HG03354 (cell line): ENCODE data around the gene FCMR.
"Not testable (repeated sequence)": the region's sequence is repeated elsewhere in the genome, so short reads cannot be mapped to it uniquely, and the experiment has no call there.

ENCODE experiments used
- ATAC-seq: cut with Tn5 transposase; IDR thresholded peaks from one replicate; pipeline ENCODE4 v1.9.1; 2021; ENCODE audit warnings: mild to moderate bottlenecking; ENCODE audit not compliant: unreplicated experiment, poor library complexity, severe bottlenecking

Gene FCMR

GRCh38 chr1:206925106-206925736 lies 3.5 kb upstream of the FCMR start:
- peak; percentile 69 for ATAC-seq

GRCh38 chr1:206924592-206925105 lies 2.9 kb upstream of the FCMR start:
- ATAC-seq, result peak; percentile 29

GRCh38 chr1:206923961-206924557 lies 2.3 kb upstream of the FCMR start:
- not testable (repeated sequence) for ATAC-seq

DNA sequence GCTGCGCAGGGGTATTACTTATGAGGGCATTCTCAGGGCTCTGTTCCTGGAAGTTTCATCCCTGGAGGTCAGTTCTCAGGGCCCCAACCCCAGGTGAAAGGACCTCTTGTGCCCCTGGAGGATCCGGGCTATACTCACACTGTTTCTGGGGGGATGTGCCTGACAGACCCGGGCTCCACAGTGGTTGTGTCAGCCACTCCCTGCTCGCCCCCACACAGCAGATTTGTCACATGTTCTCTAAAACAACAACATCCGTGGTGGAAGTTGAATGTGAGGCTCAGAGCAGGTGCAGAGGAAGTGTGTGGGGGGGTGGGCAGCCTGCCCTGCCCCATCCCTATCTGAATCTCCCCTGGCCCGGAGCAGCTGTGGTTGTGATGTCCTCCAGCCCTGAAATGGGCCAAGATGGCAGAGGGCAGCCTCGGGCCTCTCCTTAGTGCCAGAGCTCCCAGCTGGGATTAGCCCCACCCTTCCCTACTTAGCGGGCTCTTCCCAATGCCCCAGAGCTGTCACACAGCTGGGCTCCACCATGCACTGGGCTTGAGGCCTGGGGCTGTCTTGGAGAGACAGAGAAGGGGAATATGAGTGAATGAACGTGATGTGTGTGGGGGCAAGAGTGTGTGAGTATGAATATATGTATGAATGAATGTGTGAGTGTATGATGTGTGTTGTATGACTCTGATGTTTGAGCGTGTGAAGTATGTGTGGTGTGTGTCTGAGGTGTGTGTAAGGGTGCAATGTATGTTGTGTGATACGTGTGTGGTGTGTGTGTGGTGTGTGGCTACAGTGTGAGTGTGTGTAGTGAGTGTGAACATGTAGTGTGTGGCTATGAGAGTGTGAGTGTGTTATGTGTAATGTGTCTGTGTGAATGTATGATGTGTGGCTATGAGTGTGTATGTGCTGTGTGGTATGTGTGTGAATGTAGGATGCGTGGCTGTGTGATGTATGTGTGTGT lies 1.5 kb upstream of the FCMR start:
- peak; percentile 63 for ATAC-seq

DNA sequence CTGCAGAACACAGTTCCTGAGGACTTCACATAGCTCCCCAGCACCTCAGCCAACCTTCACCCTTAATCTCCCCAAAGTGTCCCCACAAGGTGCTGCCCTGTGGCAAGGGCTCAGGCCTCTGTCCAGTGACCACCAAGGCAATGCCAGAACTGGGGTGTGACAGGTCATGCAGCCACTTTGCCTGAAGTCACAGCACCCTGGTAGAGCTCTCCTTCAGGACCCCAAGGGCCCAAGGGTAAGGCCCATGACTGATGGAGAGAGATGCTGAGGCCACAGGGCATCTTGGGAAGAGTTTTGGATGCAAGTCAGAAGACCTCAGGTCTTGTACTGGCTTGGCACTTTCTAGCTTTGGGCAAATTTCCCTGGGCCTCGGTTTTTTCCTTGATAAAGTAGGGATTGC lies 783 bp upstream of the FCMR start:
- ATAC-seq, result no peak

GRCh38 chr1:206918076-206918475 lies 3.7 kb downstream of the FCMR start:
- ATAC-seq, result no peak

GRCh38 chr1:206916000-206916709 lies 5.6 kb downstream of the FCMR start:
- ATAC-seq, result no peak

GRCh38 chr1:206915030-206915735 lies 6.6 kb downstream of the FCMR start:
- ATAC-seq, result no peak

DNA sequence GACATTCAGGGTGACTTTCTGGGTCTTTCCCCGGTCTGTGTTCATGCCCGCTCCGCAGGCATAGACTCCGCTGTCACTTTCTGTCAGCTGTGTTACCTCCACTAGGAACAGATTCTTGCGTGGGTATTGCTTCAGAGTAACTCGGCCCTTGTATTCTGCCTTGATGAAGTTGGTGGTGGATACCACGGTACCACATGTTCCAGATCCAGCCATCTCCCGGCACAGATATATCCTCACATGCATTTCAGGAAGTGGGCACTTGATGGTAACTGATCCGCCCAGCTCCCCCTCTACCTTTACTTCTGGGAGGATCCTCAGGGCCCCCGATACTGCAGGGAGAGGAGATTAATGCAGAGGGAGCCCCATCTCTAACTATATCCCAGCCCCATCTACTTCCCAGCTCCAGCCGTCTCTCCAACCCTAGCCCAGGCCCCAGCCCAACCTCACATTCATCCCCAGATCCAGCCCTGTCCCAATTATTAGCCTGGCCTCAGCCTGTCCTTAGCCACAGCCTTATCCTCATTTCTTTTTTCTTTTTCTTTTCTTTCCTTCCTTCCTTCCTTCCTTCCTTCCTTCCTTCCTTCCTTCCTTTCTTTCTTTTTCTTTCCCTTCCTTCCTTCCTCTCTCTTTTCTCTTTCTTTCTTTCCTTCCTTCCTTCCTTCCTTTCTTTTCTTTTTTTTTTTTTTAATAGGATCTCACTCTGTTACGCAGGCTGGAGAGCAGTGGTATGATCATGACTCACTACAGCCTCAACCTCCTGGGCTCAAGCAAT lies 7.8 kb downstream of the FCMR start:
- ATAC-seq, result no peak

GRCh38 chr1:206912445-206913095 lies 9.2 kb downstream of the FCMR start:
- no peak for ATAC-seq

DNA sequence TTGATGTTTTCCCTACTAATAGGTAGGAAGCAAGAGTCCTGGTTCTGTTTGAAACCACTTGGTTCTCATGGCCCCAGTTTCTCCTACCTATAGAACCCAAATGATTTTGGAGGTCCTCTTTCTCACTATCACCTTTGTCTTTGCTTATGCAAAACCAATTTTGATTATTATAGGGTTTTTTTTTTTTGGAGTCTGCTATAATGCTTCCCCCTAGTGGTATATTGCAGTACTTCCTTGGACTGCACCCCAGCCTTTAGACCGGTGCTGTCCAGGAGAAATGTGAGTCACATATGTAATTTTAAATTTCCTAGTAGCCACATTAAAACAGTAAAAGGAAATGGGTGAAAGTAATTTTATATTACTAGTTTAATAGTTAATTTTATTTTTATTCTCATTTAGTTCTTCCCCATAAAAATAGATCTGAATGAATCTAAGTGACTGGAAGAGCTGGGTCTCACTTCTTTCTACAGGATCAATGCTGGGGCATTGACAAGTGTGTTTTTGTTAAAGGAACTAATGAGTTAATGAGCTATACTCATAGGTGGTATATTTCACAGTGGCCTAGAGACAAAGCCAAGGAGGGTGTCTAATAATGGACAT lies 10.6 kb downstream of the FCMR start:
- no peak for ATAC-seq

- ATAC-seq, result no peak
Measured at GRCh38 chr1:206909883-206910318, 11.8 kb downstream of the FCMR start.

- no peak for ATAC-seq
Measured at GRCh38 chr1:206909161-206909882, 12.4 kb downstream of the FCMR start.

DNA sequence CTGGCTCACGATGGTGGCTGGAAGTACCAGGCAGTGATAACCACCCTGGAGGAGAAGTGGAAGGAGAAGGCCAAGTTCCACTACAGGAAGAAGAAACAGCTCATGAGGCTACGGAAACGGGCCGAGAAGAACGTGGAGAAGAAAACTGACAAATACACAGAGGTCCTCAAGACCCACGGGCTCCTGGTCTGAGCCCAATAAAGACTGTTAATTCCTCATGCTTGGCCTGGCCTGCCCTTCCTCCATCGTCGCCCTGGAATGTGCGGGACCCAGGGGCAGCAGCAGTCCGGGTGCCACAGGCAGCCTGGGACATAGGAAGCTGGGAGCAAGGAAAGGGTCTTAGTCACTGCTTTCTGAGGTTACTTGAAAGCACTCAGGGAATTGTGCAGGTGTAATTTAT lies 13.7 kb downstream of the FCMR start:
- no peak for ATAC-seq

DNA sequence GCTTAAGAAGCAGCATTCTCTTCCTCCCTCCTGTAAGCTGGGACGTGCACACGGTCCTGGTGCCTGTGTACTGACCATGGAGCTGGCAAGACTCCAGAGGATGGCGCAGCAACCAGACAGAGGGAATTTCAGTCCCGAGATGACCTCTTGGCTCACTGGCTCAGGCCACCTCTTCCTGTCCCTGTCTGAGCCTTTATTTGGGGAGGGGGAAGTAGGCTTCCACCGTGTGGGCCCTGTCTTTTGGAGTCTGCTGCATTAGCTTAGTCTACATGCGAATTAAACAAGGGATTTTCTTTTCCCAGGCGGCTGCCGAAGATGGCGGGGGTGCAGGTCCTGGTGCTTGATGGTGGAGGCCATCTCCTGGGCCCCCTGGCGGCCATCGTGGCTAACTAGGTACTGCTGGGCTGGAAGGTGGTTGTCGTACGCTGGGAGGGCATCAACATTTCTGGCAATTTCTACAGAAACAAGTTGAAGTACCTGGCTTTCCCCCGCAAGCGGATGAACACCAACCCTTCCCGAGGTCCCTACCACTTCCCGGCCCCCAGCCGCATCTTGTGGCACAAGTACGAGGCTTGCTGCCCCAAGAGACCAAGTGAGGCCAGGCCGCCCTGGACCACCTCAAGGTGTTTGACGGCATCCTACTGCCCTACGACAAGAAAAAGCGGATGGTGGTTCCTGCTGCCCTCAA lies 14.3 kb downstream of the FCMR start:
- ATAC-seq, result no peak

GRCh38 chr1:206905295-206906164 lies 16.2 kb downstream of the FCMR start:
- ATAC-seq, result peak; percentile 84
